ENCODE measurements around the gene MTPN.

MTPN gene

GRCh38 chr7:135981958-135982646 lies 4.9 kb upstream of the MTPN start:
- no peak for DNase-seq (ENCODE audit: low read depth in 2 of 2)

- DNase-seq (ENCODE audit: low read depth in 2 of 2), result peak; percentile 5 to 17
Measured at GRCh38 chr7:135980665-135981180, 3.6 kb upstream of the MTPN start.

- no peak for DNase-seq (ENCODE audit: low read depth in 2 of 2)
Measured at GRCh38 chr7:135980012-135980551, 2.9 kb upstream of the MTPN start.

- no peak for DNase-seq (ENCODE audit: low read depth in 2 of 2)
Measured at GRCh38 chr7:135979471-135980011, 2.4 kb upstream of the MTPN start.

GRCh38 chr7:135978624-135979023 lies 1.5 kb upstream of the MTPN start:
- DNase-seq (ENCODE audit: low read depth in 2 of 2), result no peak

- no peak for DNase-seq (ENCODE audit: low read depth in 2 of 2)
Measured at GRCh38 chr7:135977742-135978066, 545 bp upstream of the MTPN start.

- peak in 1 of 2 donors; percentile 5 for DNase-seq (ENCODE audit: low read depth in 2 of 2)
Measured at GRCh38 chr7:135976312-135977006, 700 bp downstream of the MTPN start.

- no peak for DNase-seq (ENCODE audit: low read depth in 2 of 2)
Measured at GRCh38 chr7:135975166-135975565, 2.0 kb downstream of the MTPN start.

GRCh38 chr7:135974667-135975066 lies 2.5 kb downstream of the MTPN start:
- DNase-seq (ENCODE audit: low read depth in 2 of 2), result no peak

- no peak for DNase-seq (ENCODE audit: low read depth in 2 of 2)
Measured at GRCh38 chr7:135971366-135971725, 5.8 kb downstream of the MTPN start.

- no peak for DNase-seq (ENCODE audit: low read depth in 2 of 2)
Measured at GRCh38 chr7:135970682-135971365, 6.3 kb downstream of the MTPN start.

- no peak for DNase-seq (ENCODE audit: low read depth in 2 of 2)
Measured at GRCh38 chr7:135970045-135970444, 7.1 kb downstream of the MTPN start.

GRCh38 chr7:135966341-135967043 lies 10.7 kb downstream of the MTPN start:
- DNase-seq (ENCODE audit: low read depth in 2 of 2), result no peak

- no peak for DNase-seq (ENCODE audit: low read depth in 2 of 2)
Measured at GRCh38 chr7:135965602-135966001, 11.6 kb downstream of the MTPN start.

- no peak for DNase-seq (ENCODE audit: low read depth in 2 of 2)
Measured at GRCh38 chr7:135964791-135965190, 12.4 kb downstream of the MTPN start.

- DNase-seq (ENCODE audit: low read depth in 2 of 2), result no peak
Measured at GRCh38 chr7:135964274-135964673, 12.9 kb downstream of the MTPN start.

- no peak for DNase-seq (ENCODE audit: low read depth in 2 of 2)
Measured at GRCh38 chr7:135962802-135963201, 14.4 kb downstream of the MTPN start.

- DNase-seq (ENCODE audit: low read depth in 2 of 2), result no peak
Measured at GRCh38 chr7:135960709-135961451, 16.3 kb downstream of the MTPN start.

- no peak for DNase-seq (ENCODE audit: low read depth in 2 of 2)
Measured at GRCh38 chr7:135959646-135960363, 17.4 kb downstream of the MTPN start.

GRCh38 chr7:135958173-135958572 lies 19.0 kb downstream of the MTPN start:
- DNase-seq (ENCODE audit: low read depth in 2 of 2), result no peak

Measured in activated CD4-positive, alpha-beta T cell treated with anti-CD3 and anti-CD28 coated beads for 24 hours (primary cell).